ENCODE data around the gene ZFYVE28. TPM values are rescaled to one million over a fixed set of nuclear protein-coding genes. Genes with fewer than 3 reads are reported as not detected.

Gene ZFYVE28
- total RNA-seq, 1 experiment from 2014 or later: 19.2 TPM

DNA sequence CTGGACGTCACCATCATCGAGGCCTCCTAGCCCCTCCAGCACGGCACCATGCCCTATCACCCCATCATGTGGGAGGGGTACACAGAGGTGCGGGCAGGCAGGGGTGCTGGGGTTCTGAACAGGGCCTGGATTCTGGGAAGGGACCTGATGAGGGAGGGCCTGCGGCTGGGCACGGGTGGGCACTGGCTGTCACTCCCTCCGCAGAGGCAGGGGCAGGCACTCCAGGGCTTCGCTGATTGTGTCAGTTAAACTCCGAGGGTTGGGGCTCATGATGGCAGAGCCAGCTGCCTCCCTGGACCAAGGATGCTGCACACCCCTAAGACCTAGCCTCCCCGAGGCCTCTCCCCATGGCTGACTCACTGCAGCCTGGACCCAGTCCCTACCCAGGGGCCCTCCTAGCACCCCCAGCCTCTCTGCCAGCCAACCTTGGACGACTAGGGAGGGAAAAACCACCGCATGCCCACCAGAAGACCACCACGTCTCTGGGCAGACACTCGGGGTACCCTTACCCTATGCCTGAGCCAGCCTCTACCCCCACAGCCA, 45.9 kb downstream of the ZFYVE28 start:
- H3K36me3 ChIP-seq (ENCODE audit: control insufficient read depth in 1 of 2, insufficient read depth in 2 of 2, low read length in 2 of 2): no peaks in the 10 kb centered on the region
- H3K79me2 ChIP-seq (ENCODE audit: insufficient read depth, low read length): no peaks in the 10 kb centered on the region
- no peak overlapping the region for H3K4me2 ChIP-seq (ENCODE audit: low read length)
- intact Hi-C loops (cut with micrococcal nuclease): no loop called here
- H3K9ac ChIP-seq (ENCODE audit: low read length): no peak overlapping the region
- no peak overlapping the region for H3K27ac ChIP-seq (ENCODE audit: low read depth, low read length)
- no peak overlapping the region for H3K4me3 ChIP-seq (replicated peaks in 1 of 2; ENCODE audit: low read depth in 1 of 2, low read length in 2 of 2)
- ATAC-seq (no peak), DNase-seq (ENCODE audit: low read depth, low spot score) (no peak)
- no peak overlapping the region for H2AFZ ChIP-seq (ENCODE audit: low read depth, low read length, poor library complexity, severe bottlenecking)
- TF ChIP-seq RAD21 (IDR thresholded peaks at IDR 0.05; ENCODE audit: low read depth) (no peak), TCF7L2 (IDR thresholded peaks at IDR 0.05; ENCODE audit: borderline replicate concordance, extremely low read depth, insufficient read depth, insufficient read length) (no peak), YY1 (IDR thresholded peaks at IDR 0.05; ENCODE audit: extremely low read depth, insufficient replicate concordance, low read depth, low read length) (no peak), ZFX (IDR thresholded peaks at IDR 0.05) (no peak), EGR1 (IDR thresholded peaks at IDR 0.05; ENCODE audit: low read depth) (no peak)
- TF ChIP-seq, protein P1, sequence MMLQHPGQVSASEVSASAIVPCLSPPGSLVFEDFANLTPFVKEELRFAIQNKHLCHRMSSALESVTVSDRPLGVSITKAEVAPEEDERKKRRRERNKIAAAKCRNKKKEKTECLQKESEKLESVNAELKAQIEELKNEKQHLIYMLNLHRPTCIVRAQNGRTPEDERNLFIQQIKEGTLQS (IDR thresholded peaks at IDR 0.05): no peak
- TF ChIP-seq, protein P2, sequence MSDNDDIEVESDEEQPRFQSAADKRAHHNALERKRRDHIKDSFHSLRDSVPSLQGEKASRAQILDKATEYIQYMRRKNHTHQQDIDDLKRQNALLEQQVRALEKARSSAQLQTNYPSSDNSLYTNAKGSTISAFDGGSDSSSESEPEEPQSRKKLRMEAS (IDR thresholded peaks at IDR 0.05): no peak
- ChIA-PET POLR2A (no interaction called here), RAD21 (ENCODE audit: low non-redundant PET in 1 of 2, low total read pairs in 2 of 2, uncharacterized antibody in 2 of 2, unreplicated experiment in 2 of 2) (no interaction called here), CTCF (no interaction called here)
- H3K9me2 ChIP-seq (ENCODE audit: insufficient read depth): no peaks in the 10 kb centered on the region
- H4K20me1 ChIP-seq (ENCODE audit: insufficient read depth): no peaks in the 10 kb centered on the region
- BruUV-seq (replicated peaks): no TSS peak
- peaks cover 0 to 3% of the 10 kb centered on the region in 2 experiments; a peak in 2 of 4 replicates for H3K9me3 ChIP-seq (ENCODE audit: control insufficient read depth in 1 of 2, insufficient read depth in 1 of 2, low read depth in 1 of 2, low read length in 2 of 2)
- no peaks in the 10 kb centered on the region for H3K27me3 ChIP-seq (ENCODE audit: insufficient read depth, low read length)
- no peaks in the 10 kb centered on the region for H3K4me1 ChIP-seq (ENCODE audit: control insufficient read depth in 1 of 2, insufficient read depth in 2 of 2, low read length in 2 of 2)

DNA sequence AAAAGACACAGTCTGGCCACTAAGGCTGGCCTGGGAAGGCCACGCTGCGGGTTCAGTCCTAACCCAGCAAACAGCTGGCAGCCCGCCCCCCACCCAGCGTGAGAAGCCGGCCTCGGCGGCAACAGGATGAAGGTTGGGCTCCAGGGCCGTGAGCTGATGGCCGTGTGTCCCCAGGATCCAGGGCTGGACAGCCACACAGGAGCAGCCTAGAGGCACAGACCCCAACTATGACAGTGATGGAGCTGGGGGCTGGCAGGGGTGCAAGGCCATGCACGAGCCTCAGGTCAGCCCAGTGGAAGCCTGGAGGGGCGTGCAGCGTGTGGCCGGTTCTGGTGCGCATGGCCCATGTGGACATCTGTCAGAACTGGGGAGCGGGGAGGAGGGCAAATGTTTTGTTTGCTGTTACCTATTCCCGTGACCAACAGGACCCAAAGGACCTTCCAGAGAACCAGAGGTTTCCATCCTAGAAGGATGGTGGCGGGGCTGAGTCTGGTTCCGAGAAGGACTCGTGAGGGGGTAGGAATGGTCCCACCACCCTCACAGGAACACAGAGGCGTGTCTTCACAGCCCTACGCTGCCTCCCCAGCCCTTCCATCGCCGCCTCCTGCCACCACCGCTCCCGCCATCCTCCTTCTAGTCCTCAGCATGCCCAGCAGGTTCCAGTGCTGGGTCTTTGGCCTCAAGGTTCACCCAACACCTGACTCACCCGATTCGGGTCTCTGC, 46.5 kb downstream of the ZFYVE28 start:
- Histone ChIP-seq H3K27ac (ENCODE audit: low read depth, low read length) (no peak overlapping the region), H3K9ac (ENCODE audit: low read length) (no peak overlapping the region), H3K9me3 (ENCODE audit: control insufficient read depth in 1 of 2, insufficient read depth in 1 of 2, low read depth in 1 of 2, low read length in 2 of 2) (peaks cover 0 to 3% of the 10 kb centered on the region in 2 experiments; a peak in 2 of 4 replicates), H3K27me3 (ENCODE audit: insufficient read depth, low read length) (no peaks in the 10 kb centered on the region), H3K4me3 (replicated peaks in 1 of 2; ENCODE audit: low read depth in 1 of 2, low read length in 2 of 2) (no peak overlapping the region), H3K9me2 (ENCODE audit: insufficient read depth) (no peaks in the 10 kb centered on the region), H2AFZ (ENCODE audit: low read depth, low read length, poor library complexity, severe bottlenecking) (no peak overlapping the region), H4K20me1 (ENCODE audit: insufficient read depth) (no peaks in the 10 kb centered on the region), H3K79me2 (ENCODE audit: insufficient read depth, low read length) (no peaks in the 10 kb centered on the region), H3K4me1 (ENCODE audit: control insufficient read depth in 1 of 2, insufficient read depth in 2 of 2, low read length in 2 of 2) (no peaks in the 10 kb centered on the region), H3K4me2 (ENCODE audit: low read length) (no peak overlapping the region), H3K36me3 (ENCODE audit: control insufficient read depth in 1 of 2, insufficient read depth in 2 of 2, low read length in 2 of 2) (no peaks in the 10 kb centered on the region)
- BruUV-seq (replicated peaks): no TSS peak
- DNase-seq (ENCODE audit: low read depth, low spot score) (no peak), ATAC-seq (no peak)
- TF ChIP-seq ELF1 (IDR thresholded peaks at IDR 0.05; ENCODE audit: borderline replicate concordance, low read depth) (no peak), FOSL1 (IDR thresholded peaks at IDR 0.05; ENCODE audit: low read depth) (no peak), YY1 (IDR thresholded peaks at IDR 0.05; ENCODE audit: extremely low read depth, insufficient replicate concordance, low read depth, low read length) (no peak), CEBPB (IDR thresholded peaks at IDR 0.05; ENCODE audit: low read depth) (no peak), POLR2AphosphoS5 (IDR thresholded peaks at IDR 0.05; ENCODE audit: low read depth, low read length) (no peak), TCF7L2 (IDR thresholded peaks at IDR 0.05; ENCODE audit: borderline replicate concordance, extremely low read depth, insufficient read depth, insufficient read length) (no peak), RAD21 (IDR thresholded peaks at IDR 0.05; ENCODE audit: low read depth) (no peak), EGR1 (IDR thresholded peaks at IDR 0.05; ENCODE audit: low read depth) (no peak)
- TF ChIP-seq, protein P2 (IDR thresholded peaks at IDR 0.05): no peak
- TF ChIP-seq, protein P3, sequence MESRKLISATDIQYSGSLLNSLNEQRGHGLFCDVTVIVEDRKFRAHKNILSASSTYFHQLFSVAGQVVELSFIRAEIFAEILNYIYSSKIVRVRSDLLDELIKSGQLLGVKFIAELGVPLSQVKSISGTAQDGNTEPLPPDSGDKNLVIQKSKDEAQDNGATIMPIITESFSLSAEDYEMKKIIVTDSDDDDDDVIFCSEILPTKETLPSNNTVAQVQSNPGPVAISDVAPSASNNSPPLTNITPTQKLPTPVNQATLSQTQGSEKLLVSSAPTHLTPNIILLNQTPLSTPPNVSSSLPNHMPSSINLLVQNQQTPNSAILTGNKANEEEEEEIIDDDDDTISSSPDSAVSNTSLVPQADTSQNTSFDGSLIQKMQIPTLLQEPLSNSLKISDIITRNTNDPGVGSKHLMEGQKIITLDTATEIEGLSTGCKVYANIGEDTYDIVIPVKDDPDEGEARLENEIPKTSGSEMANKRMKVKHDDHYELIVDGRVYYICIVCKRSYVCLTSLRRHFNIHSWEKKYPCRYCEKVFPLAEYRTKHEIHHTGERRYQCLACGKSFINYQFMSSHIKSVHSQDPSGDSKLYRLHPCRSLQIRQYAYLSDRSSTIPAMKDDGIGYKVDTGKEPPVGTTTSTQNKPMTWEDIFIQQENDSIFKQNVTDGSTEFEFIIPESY (IDR thresholded peaks at IDR 0.05; ENCODE audit: extremely low read depth, insufficient replicate concordance, low read length): no peak
- ChIA-PET POLR2A (no interaction called here), RAD21 (ENCODE audit: low non-redundant PET in 1 of 2, low total read pairs in 2 of 2, uncharacterized antibody in 2 of 2, unreplicated experiment in 2 of 2) (interaction anchor here in 1 of 2 experiments (0.7 kb wide), 1 partner anchor 181 kb away, joined by 3 read pairs; no protein-coding TSS in a partner anchor), CTCF (no interaction called here)
- intact Hi-C loops (cut with micrococcal nuclease): no loop called here

Data from HCT116 (cell line).